ENCODE results near the gene GRID1.
"Not testable (repeated sequence)": the region's sequence is repeated elsewhere in the genome, so short reads cannot be mapped to it uniquely, and the experiment has no call there.

Gene GRID1

DNA sequence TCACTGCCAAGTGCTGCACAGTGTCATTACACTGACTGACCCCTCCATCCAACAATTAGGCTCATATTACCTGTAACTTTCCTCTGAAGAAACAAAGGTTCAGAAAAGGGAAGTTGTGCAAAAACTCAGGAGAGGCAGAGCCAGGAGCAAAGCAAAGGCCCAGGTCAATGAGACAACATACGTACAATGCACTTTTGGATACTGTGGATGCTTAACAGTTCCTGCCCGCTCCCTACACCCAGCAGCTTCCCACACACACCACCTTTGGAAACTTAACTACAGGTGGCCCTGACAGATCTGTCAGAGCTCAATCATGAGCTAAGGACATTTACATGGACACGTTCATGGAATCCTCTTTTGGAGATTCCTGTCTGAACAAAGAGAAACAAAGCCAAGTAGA lies 515.9 kb downstream of the GRID1 start:
- no peak for TF ChIP-seq CTCF (IDR thresholded peaks at IDR 0.05; ENCODE audit: extremely low read depth, insufficient read depth, missing control alignments)
- DNase-seq (ENCODE audit: low spot score), result no peak
- in situ Hi-C loops (cut with MboI; ENCODE audit: low pct_unique_long_range_greater_than_20kb, low sequenced_read_pairs, unreplicated experiment), result no loop called here

GRCh38 chr10:85849315-85849714 lies 517.3 kb downstream of the GRID1 start:
- DNase-seq (ENCODE audit: low spot score), result no peak
- TF ChIP-seq CTCF (IDR thresholded peaks at IDR 0.05; ENCODE audit: extremely low read depth, insufficient read depth, missing control alignments), result no peak
- in situ Hi-C loops (cut with MboI; ENCODE audit: low pct_unique_long_range_greater_than_20kb, low sequenced_read_pairs, unreplicated experiment), result no loop called here

DNA sequence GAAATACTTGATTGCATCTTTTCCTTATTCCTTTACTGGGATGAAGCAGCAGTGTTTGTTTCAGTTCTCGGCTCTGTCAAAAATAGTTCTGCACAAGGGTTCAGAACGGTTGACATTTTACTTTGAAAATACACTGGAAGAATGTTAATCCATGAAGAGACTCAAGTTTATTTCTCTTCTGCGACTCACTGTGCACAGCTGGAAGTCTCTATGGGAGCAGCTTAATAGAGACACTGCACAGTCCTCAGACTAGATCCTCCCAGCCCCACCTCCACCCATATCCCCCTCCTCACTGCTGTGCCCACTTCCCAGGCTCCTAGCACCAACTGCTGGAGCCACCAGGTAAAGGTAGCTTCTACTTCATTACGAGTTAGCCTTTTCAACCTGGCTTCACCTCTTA lies 517.8 kb downstream of the GRID1 start:
- in situ Hi-C loops (cut with MboI; ENCODE audit: low pct_unique_long_range_greater_than_20kb, low sequenced_read_pairs, unreplicated experiment), result no loop called here
- no peak for TF ChIP-seq CTCF (IDR thresholded peaks at IDR 0.05; ENCODE audit: extremely low read depth, insufficient read depth, missing control alignments)
- DNase-seq (ENCODE audit: low spot score), result no peak

DNA sequence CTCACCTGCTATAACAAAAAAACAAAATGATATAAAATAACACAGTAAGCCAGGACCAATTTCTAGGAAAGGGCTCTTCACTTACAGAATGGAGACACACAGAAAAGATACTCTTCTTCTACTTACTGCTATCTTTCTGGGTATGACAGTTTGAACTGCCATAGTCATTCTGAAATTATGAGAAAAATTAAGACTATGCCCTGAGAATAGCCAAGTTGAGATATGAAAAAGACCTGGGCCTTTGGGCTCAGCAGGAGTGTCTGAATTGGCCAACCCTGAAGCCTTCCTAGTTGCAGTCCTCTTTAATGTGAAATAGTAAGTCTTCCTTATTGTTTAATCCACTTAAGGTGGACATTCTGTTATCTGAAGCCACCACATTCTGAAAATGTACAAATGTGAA lies 519.5 kb downstream of the GRID1 start:
- no peak for DNase-seq (ENCODE audit: low spot score)
- in situ Hi-C loops (cut with MboI; ENCODE audit: low pct_unique_long_range_greater_than_20kb, low sequenced_read_pairs, unreplicated experiment), result no loop called here
- TF ChIP-seq CTCF (IDR thresholded peaks at IDR 0.05; ENCODE audit: extremely low read depth, insufficient read depth, missing control alignments), result no peak

GRCh38 chr10:85838660-85839059 lies 527.9 kb downstream of the GRID1 start:
- in situ Hi-C loops (cut with MboI; ENCODE audit: low pct_unique_long_range_greater_than_20kb, low sequenced_read_pairs, unreplicated experiment); DNase-seq (ENCODE audit: low spot score): not testable (repeated sequence)

DNA sequence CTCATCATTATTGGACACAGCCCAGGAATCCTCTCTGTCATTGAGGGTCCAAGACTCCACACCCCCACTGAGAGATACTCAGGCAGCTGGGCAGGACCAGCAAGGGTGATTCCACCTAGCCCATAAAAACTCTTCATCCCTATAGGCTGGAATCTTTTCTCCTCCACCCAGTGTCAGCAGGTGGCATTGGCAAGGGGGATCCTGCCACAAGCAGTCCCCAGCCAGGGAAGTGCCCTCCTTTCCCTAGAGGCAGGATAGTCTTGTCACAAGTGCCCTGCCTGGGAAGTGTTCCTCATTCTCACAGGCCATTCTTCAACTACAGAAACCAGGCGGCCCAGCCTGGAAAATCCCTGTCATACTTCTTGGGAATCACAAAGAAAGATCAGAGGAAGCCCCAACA lies 533.6 kb downstream of the GRID1 start:
- in situ Hi-C loops (cut with MboI; ENCODE audit: low pct_unique_long_range_greater_than_20kb, low sequenced_read_pairs, unreplicated experiment), result no loop called here
- DNase-seq (ENCODE audit: low spot score), result no peak
- no peak for TF ChIP-seq CTCF (IDR thresholded peaks at IDR 0.05; ENCODE audit: extremely low read depth, insufficient read depth, missing control alignments)

DNA sequence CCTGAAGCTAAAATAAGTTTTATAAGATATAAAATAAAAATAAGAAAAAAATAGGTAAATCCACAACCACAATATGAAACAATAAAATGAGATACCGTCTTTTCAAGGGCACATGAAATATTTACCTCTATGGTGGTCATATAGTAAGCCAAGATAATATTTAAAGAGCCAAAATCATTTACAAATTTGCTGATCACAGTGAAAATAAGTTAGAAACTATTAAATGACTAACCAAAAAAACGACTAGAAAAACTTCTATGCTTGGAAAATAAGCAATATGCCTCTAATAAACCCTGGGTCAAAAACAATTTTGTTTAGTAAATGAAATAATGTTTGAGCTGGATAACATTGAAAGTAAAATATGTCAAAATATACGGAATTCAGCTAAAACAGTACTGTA lies 535.2 kb downstream of the GRID1 start:
- in situ Hi-C loops (cut with MboI; ENCODE audit: low pct_unique_long_range_greater_than_20kb, low sequenced_read_pairs, unreplicated experiment), result no loop called here
- no peak for DNase-seq (ENCODE audit: low spot score)
- TF ChIP-seq CTCF (IDR thresholded peaks at IDR 0.05; ENCODE audit: extremely low read depth, insufficient read depth, missing control alignments), result no peak
